ENCODE results near the gene EXOC6B. TPM values are rescaled to one million over a fixed set of nuclear protein-coding genes. Genes with fewer than 3 reads are reported as not detected.

The EXOC6B gene
- total RNA-seq, 1 donor from 2014 or later: 13.8 TPM

- ChIA-PET POLR2A (no interaction called here), CTCF (no interaction called here)
- Mint-ChIP-seq H3K27me3 (no peaks in the 10 kb centered on the region), H3K9me3 (no peaks in the 10 kb centered on the region), H3K4me1 (no peaks in the 10 kb centered on the region), H3K27ac (no peak overlapping the region), H3K4me3 (no peak overlapping the region), H3K36me3 (ENCODE audit: low read depth) (peaks cover 4% of the 10 kb centered on the region)
- TF ChIP-seq CTCF (IDR thresholded peaks at IDR 0.05): no peak
- no peak for DNase-seq
- intact Hi-C loops (cut with micrococcal nuclease): no loop called here
- no peak for ATAC-seq (ENCODE audit: low read depth)
These were observed 464.3 kb downstream of the EXOC6B start for GRCh38 chr2:72361521-72361920.

DNA sequence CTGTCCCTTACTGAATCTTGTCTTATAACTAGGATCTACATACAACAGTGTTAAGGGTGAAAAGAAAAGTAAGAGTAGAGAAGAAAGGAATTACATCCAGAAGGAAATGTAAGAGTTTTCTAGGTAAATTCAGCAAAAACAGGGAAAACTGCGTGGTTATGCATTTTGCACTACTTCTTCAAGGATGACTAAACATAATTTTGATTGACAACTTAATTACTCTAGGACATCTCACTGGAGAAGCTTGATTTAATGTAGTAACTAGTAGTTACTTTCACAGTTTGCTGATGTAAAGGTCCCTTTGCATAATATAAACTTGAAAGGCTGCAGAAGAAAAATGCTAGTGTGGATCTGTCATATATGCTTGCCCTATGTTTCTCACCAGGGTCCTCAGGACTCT, 464.8 kb downstream of the EXOC6B start:
- no peak for DNase-seq
- H3K4me1 Mint-ChIP-seq: no peaks in the 10 kb centered on the region
- CTCF ChIA-PET: interaction anchor here (1.2 kb wide), 1 partner anchor 12 kb away, joined by 3 read pairs; no protein-coding TSS in a partner anchor
- POLR2A ChIA-PET: no interaction called here
- no peaks in the 10 kb centered on the region for H3K9me3 Mint-ChIP-seq
- TF ChIP-seq CTCF (IDR thresholded peaks at IDR 0.05): no peak
- no peak overlapping the region for H3K27ac Mint-ChIP-seq
- no peaks in the 10 kb centered on the region for H3K27me3 Mint-ChIP-seq
- intact Hi-C loops (cut with micrococcal nuclease): no loop called here
- ATAC-seq (ENCODE audit: low read depth): no peak
- H3K36me3 Mint-ChIP-seq (ENCODE audit: low read depth): peaks cover 4% of the 10 kb centered on the region
- H3K4me3 Mint-ChIP-seq: no peak overlapping the region

DNA sequence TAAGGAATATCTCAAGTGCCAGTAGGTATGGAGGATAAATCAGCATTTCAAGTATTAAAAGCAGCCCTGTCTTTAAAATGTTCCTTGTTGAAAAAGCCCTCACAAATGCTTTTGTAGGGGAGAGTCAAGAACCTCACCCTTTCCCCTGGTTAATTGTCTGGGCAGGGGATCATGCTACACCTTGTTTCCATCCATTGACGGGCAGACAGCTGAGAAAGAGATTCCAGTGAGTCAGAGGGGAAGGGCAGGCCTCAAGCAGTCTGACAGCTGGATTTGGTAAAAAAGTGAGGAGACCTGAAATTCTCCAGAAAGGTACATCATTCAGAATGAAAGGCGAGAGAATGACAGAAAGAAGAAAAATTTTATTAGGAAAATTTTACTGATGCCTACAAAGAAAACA, 475.0 kb downstream of the EXOC6B start:
- no peak overlapping the region for H3K27ac Mint-ChIP-seq

GRCh38 chr2:72349016-72349415, 476.8 kb downstream of the EXOC6B start:
- intact Hi-C loops (cut with micrococcal nuclease): no loop called here
- ChIA-PET POLR2A (no interaction called here), CTCF (interaction anchor here (0.9 kb wide), 1 partner anchor 11 kb away, joined by 3 read pairs; no protein-coding TSS in a partner anchor)
- DNase-seq: no peak
- Mint-ChIP-seq H3K27ac (no peak overlapping the region), H3K4me1 (no peaks in the 10 kb centered on the region), H3K36me3 (ENCODE audit: low read depth) (no peaks in the 10 kb centered on the region), H3K9me3 (peaks cover 14% of the 10 kb centered on the region), H3K27me3 (no peaks in the 10 kb centered on the region), H3K4me3 (no peak overlapping the region)
- no peak for TF ChIP-seq CTCF (IDR thresholded peaks at IDR 0.05)
- no peak for ATAC-seq (ENCODE audit: low read depth)

More for the DNA sequence above, 475.0 kb downstream of the EXOC6B start:
- intact Hi-C loops (cut with micrococcal nuclease): no loop called here
- no peak for TF ChIP-seq CTCF (IDR thresholded peaks at IDR 0.05)
- H3K4me1 Mint-ChIP-seq: no peaks in the 10 kb centered on the region
- CTCF ChIA-PET: no interaction called here
- POLR2A ChIA-PET: no interaction called here
- H3K9me3 Mint-ChIP-seq: peaks cover 5% of the 10 kb centered on the region
- no peak overlapping the region for H3K4me3 Mint-ChIP-seq
- DNase-seq (no peak), ATAC-seq (ENCODE audit: low read depth) (no peak)
- no peaks in the 10 kb centered on the region for H3K27me3 Mint-ChIP-seq
- no peaks in the 10 kb centered on the region for H3K36me3 Mint-ChIP-seq (ENCODE audit: low read depth)

DNA sequence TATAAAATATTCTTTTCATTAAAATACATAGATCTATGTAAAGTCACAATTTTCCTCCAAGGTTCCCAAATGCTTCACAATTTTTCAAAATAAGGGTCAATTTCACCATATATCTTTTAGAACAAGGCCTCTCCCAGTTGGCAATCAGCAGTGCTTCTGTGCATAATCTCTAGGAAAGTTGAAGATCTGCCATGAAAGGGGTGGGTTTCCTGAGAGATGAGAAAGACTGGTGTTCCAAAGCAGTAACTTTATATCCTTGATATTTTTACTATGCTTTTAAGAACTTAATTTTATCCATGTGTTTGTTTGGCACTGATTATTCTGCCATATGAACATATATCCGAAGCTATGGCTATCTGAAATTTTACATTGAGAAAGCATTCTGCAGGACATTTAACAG, 478.8 kb downstream of the EXOC6B start:
- POLR2A ChIA-PET: no interaction called here
- DNase-seq (no peak), ATAC-seq (ENCODE audit: low read depth) (no peak)
- CTCF ChIA-PET: no interaction called here
- H3K36me3 Mint-ChIP-seq (ENCODE audit: low read depth): no peaks in the 10 kb centered on the region
- no peaks in the 10 kb centered on the region for H3K4me1 Mint-ChIP-seq
- H3K9me3 Mint-ChIP-seq: peaks cover 14% of the 10 kb centered on the region
- no peaks in the 10 kb centered on the region for H3K27me3 Mint-ChIP-seq
- no peak overlapping the region for H3K27ac Mint-ChIP-seq
- no peak overlapping the region for H3K4me3 Mint-ChIP-seq
- intact Hi-C loops (cut with micrococcal nuclease): no loop called here
- no peak for TF ChIP-seq CTCF (IDR thresholded peaks at IDR 0.05)

Measured in activated B cell treated with CpG ODN at 0.5 μM for 24 hours (primary cell).